ENCODE measurements around the gene TBX20.
A peak's percentile ranks its signal among the peaks of the same experiment; 100 is the strongest.

The TBX20 gene

DNA sequence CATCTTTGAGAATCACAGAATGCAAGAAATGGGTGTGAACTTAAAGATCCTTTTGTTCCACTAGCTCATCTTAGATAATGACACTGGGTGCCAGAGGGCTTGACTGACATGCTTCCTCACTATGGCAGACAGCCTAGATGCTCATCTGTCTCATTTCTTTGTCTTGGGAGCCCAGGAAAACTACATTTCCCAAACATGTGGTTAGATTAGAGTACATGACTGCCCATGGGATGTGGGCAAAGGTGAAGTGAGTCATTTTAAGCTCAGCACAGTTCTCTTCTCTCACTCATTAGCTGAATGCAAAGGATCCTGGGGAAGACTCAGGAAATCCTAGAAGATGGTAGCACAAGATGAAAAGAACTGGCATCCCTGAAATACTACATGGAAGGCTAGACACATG, 32.5 kb upstream of the TBX20 start:
- TF ChIP-seq, protein P1, sequence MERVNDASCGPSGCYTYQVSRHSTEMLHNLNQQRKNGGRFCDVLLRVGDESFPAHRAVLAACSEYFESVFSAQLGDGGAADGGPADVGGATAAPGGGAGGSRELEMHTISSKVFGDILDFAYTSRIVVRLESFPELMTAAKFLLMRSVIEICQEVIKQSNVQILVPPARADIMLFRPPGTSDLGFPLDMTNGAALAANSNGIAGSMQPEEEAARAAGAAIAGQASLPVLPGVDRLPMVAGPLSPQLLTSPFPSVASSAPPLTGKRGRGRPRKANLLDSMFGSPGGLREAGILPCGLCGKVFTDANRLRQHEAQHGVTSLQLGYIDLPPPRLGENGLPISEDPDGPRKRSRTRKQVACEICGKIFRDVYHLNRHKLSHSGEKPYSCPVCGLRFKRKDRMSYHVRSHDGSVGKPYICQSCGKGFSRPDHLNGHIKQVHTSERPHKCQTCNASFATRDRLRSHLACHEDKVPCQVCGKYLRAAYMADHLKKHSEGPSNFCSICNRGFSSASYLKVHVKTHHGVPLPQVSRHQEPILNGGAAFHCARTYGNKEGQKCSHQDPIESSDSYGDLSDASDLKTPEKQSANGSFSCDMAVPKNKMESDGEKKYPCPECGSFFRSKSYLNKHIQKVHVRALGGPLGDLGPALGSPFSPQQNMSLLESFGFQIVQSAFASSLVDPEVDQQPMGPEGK (CRISPR knock-in tag; IDR thresholded peaks at IDR 0.05; ENCODE audit: borderline replicate concordance) = no peak
- no peak for TF ChIP-seq CSDC2 (CRISPR knock-in tag; IDR thresholded peaks at IDR 0.05)
- no peak for TF ChIP-seq ZNF70 (CRISPR knock-in tag; IDR thresholded peaks at IDR 0.05)
- TF ChIP-seq ARNTL (CRISPR knock-in tag; IDR thresholded peaks at IDR 0.05; ENCODE audit: borderline replicate concordance, low read depth) = no peak
- TF ChIP-seq ZNF565 (CRISPR knock-in tag; conservative IDR thresholded peaks at IDR 0.05; ENCODE audit: low read depth) = no peak
- TF ChIP-seq PPARA (CRISPR knock-in tag; IDR thresholded peaks at IDR 0.05; ENCODE audit: borderline replicate concordance) = no peak
- TF ChIP-seq, protein P2, sequence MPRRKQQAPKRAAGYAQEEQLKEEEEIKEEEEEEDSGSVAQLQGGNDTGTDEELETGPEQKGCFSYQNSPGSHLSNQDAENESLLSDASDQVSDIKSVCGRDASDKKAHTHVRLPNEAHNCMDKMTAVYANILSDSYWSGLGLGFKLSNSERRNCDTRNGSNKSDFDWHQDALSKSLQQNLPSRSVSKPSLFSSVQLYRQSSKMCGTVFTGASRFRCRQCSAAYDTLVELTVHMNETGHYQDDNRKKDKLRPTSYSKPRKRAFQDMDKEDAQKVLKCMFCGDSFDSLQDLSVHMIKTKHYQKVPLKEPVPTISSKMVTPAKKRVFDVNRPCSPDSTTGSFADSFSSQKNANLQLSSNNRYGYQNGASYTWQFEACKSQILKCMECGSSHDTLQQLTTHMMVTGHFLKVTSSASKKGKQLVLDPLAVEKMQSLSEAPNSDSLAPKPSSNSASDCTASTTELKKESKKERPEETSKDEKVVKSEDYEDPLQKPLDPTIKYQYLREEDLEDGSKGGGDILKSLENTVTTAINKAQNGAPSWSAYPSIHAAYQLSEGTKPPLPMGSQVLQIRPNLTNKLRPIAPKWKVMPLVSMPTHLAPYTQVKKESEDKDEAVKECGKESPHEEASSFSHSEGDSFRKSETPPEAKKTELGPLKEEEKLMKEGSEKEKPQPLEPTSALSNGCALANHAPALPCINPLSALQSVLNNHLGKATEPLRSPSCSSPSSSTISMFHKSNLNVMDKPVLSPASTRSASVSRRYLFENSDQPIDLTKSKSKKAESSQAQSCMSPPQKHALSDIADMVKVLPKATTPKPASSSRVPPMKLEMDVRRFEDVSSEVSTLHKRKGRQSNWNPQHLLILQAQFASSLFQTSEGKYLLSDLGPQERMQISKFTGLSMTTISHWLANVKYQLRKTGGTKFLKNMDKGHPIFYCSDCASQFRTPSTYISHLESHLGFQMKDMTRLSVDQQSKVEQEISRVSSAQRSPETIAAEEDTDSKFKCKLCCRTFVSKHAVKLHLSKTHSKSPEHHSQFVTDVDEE (CRISPR knock-in tag; IDR thresholded peaks at IDR 0.05) = no peak
- TF ChIP-seq, protein P3, sequence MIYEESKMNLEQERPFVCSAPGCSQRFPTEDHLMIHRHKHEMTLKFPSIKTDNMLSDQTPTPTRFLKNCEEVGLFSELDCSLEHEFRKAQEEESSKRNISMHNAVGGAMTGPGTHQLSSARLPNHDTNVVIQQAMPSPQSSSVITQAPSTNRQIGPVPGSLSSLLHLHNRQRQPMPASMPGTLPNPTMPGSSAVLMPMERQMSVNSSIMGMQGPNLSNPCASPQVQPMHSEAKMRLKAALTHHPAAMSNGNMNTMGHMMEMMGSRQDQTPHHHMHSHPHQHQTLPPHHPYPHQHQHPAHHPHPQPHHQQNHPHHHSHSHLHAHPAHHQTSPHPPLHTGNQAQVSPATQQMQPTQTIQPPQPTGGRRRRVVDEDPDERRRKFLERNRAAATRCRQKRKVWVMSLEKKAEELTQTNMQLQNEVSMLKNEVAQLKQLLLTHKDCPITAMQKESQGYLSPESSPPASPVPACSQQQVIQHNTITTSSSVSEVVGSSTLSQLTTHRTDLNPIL (CRISPR knock-in tag; IDR thresholded peaks at IDR 0.05; ENCODE audit: low read depth) = no peak
- TF ChIP-seq ZNF8 (CRISPR knock-in tag; IDR thresholded peaks at IDR 0.05) = no peak
- no peak for ATAC-seq

DNA sequence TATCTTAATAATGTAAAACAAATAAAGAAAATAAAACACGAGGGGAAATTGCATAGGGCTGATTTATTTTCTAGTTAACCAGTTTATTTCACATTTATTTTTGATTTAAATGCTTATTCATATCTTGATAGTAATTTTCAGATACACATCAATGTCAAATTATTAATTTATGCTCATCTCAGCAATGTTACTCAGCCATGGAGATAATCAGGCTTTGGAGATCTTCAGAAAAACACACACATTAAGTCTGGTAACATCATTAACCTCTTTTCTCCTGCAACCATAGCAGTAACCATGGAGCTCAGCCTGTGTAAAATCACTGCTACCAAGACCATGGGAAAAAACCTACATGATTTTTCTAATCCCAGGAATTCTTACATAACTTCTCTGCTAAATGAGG, 31.9 kb upstream of the TBX20 start:
- ATAC-seq = no peak; the same call in 2 of the 3 replicates
- TF ChIP-seq ARNTL (CRISPR knock-in tag; IDR thresholded peaks at IDR 0.05; ENCODE audit: borderline replicate concordance, low read depth) (no peak), ZFP3 (CRISPR knock-in tag; IDR thresholded peaks at IDR 0.05) (no peak; the same call in 1 of the 2 replicates), ISL1 (CRISPR knock-in tag; IDR thresholded peaks at IDR 0.05) (peak; percentile 77), TCF4 (CRISPR knock-in tag; IDR thresholded peaks at IDR 0.05; ENCODE audit: borderline replicate concordance) (0 out of 2 replicates have a peak, but pooled peaks have one; percentile 75), ZC3H10 (CRISPR knock-in tag; IDR thresholded peaks at IDR 0.05) (no peak), ZNF70 (CRISPR knock-in tag; IDR thresholded peaks at IDR 0.05) (no peak), RARB (CRISPR knock-in tag; IDR thresholded peaks at IDR 0.05) (no peak), TOX (CRISPR knock-in tag; IDR thresholded peaks at IDR 0.05; ENCODE audit: borderline replicate concordance) (no peak)
- TF ChIP-seq, protein P1 (CRISPR knock-in tag; IDR thresholded peaks at IDR 0.05; ENCODE audit: borderline replicate concordance) = no peak
- TF ChIP-seq, protein P2 (CRISPR knock-in tag; IDR thresholded peaks at IDR 0.05) = peak; percentile 92
- TF ChIP-seq, protein P3 (CRISPR knock-in tag; IDR thresholded peaks at IDR 0.05; ENCODE audit: low read depth) = no peak
- TF ChIP-seq, protein P4, sequence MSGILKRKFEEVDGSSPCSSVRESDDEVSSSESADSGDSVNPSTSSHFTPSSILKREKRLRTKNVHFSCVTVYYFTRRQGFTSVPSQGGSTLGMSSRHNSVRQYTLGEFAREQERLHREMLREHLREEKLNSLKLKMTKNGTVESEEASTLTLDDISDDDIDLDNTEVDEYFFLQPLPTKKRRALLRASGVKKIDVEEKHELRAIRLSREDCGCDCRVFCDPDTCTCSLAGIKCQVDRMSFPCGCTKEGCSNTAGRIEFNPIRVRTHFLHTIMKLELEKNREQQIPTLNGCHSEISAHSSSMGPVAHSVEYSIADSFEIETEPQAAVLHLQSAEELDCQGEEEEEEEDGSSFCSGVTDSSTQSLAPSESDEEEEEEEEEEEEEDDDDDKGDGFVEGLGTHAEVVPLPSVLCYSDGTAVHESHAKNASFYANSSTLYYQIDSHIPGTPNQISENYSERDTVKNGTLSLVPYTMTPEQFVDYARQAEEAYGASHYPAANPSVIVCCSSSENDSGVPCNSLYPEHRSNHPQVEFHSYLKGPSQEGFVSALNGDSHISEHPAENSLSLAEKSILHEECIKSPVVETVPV (CRISPR knock-in tag; IDR thresholded peaks at IDR 0.05) = peak; percentile 68; the same call in 1 of the 2 replicates
